GM18867 (cell line): ENCODE results near the gene SLC22A2.

Experiments used
- ATAC-seq: cut with Tn5 transposase; IDR thresholded peaks from one replicate; pipeline ENCODE4 v1.9.1; 2021; ENCODE audit warnings: mild to moderate bottlenecking, moderate library complexity; ENCODE audit not compliant: unreplicated experiment

SLC22A2 gene

GRCh38 chr6:160218810-160219209, 39.8 kb downstream of the SLC22A2 start:
- no peak for ATAC-seq

- ATAC-seq = no peak
Measured at GRCh38 chr6:160217863-160218262, 40.8 kb downstream of the SLC22A2 start.

GRCh38 chr6:160217073-160217472, 41.5 kb downstream of the SLC22A2 start:
- no peak for ATAC-seq

- no peak for ATAC-seq
Measured at GRCh38 chr6:160215232-160215631, 43.4 kb downstream of the SLC22A2 start.

GRCh38 chr6:160207618-160208017, 51.0 kb downstream of the SLC22A2 start:
- no peak for ATAC-seq

- ATAC-seq = no peak
Measured at GRCh38 chr6:160204710-160205109, 53.9 kb downstream of the SLC22A2 start.

GRCh38 chr6:160203953-160204352, 54.7 kb downstream of the SLC22A2 start:
- ATAC-seq = no peak

GRCh38 chr6:160203522-160203921, 55.1 kb downstream of the SLC22A2 start:
- no peak for ATAC-seq

GRCh38 chr6:160203076-160203475, 55.5 kb downstream of the SLC22A2 start:
- ATAC-seq = no peak

GRCh38 chr6:160202411-160202810, 56.2 kb downstream of the SLC22A2 start:
- no peak for ATAC-seq

GRCh38 chr6:160201061-160201460, 57.6 kb downstream of the SLC22A2 start:
- no peak for ATAC-seq

GRCh38 chr6:160198606-160199211, 59.9 kb downstream of the SLC22A2 start:
- peak; percentile 76 for ATAC-seq

GRCh38 chr6:160197662-160198061, 61.0 kb downstream of the SLC22A2 start:
- no peak for ATAC-seq

GRCh38 chr6:160194808-160195207, 63.8 kb downstream of the SLC22A2 start:
- no peak for ATAC-seq

- no peak for ATAC-seq
Measured at GRCh38 chr6:160192840-160193239, 65.8 kb downstream of the SLC22A2 start.

- no peak for ATAC-seq
Measured at GRCh38 chr6:160190973-160191372, 67.6 kb downstream of the SLC22A2 start.

- ATAC-seq = no peak
Measured at GRCh38 chr6:160190081-160190480, 68.5 kb downstream of the SLC22A2 start.

- no peak for ATAC-seq
Measured at GRCh38 chr6:160188773-160189172, 69.8 kb downstream of the SLC22A2 start.

GRCh38 chr6:160180706-160181105, 77.9 kb downstream of the SLC22A2 start:
- ATAC-seq = no peak

GRCh38 chr6:160178271-160178670, 80.3 kb downstream of the SLC22A2 start:
- no peak for ATAC-seq

GRCh38 chr6:160177220-160177619, 81.4 kb downstream of the SLC22A2 start:
- ATAC-seq = no peak

GRCh38 chr6:160174681-160175080, 83.9 kb downstream of the SLC22A2 start:
- ATAC-seq = no peak

- no peak for ATAC-seq
Measured at GRCh38 chr6:160173806-160174527, 84.7 kb downstream of the SLC22A2 start.
